DOHH2 (cell line): ENCODE data around the gene CRLF1.
"Not testable (repeated sequence)": the region's sequence is repeated elsewhere in the genome, so short reads cannot be mapped to it uniquely, and the experiment has no call there.

Experiments
- H3F3A ChIP-seq: fragments of 200-600 bp; sonication (generic), shearing (Covaris generic); 2 replicates; pipeline ENCODE4 v1.6.0; 2016; ENCODE audit warnings: antibody characterized with exemption, mild to moderate bottlenecking; ENCODE audit not compliant: control insufficient read depth, insufficient read depth
- H3K27ac ChIP-seq: fragments of 200-600 bp; sonication (generic); 2 replicates; pipeline ENCODE4 v1.5.1; 2014; ENCODE audit warnings: low read depth, mild to moderate bottlenecking, low read length, moderate library complexity
- H3K27me3 ChIP-seq: fragments of 200-600 bp; sonication (generic); 2 replicates; pipeline ENCODE4 v1.6.1; 2014; ENCODE audit warnings: mild to moderate bottlenecking, low read length, mixed read lengths; ENCODE audit not compliant: control insufficient read depth
- H3K36me3 ChIP-seq: fragments of 200-600 bp; sonication (generic); 2 replicates; pipeline ENCODE4 v1.6.1; 2014; ENCODE audit warnings: mild to moderate bottlenecking, low read length, moderate library complexity, mixed read lengths; ENCODE audit not compliant: control insufficient read depth
- H3K4me1 ChIP-seq: fragments of 200-600 bp; sonication (generic); 2 replicates; pipeline ENCODE4 v1.6.1; 2014; ENCODE audit warnings: mild to moderate bottlenecking, low read length, mixed read lengths; ENCODE audit not compliant: control insufficient read depth
- H3K4me2 ChIP-seq: fragments of 200-600 bp; sonication (generic); 2 replicates; pipeline ENCODE4 v1.6.0; 2014; ENCODE audit warnings: mild to moderate bottlenecking, low read length, moderate library complexity
- H3K4me3 ChIP-seq: fragments of 200-600 bp; sonication (generic); 2 replicates; pipeline ENCODE4 v1.5.1; 2014; ENCODE audit warnings: mild to moderate bottlenecking, low read length, mixed read lengths
- H3K79me2 ChIP-seq: fragments of 200-600 bp; sonication (generic); 2 replicates; pipeline ENCODE4 v1.6.1; 2014; ENCODE audit warnings: mild to moderate bottlenecking, low read length, mixed read lengths; ENCODE audit not compliant: control insufficient read depth
- H3K9me2 ChIP-seq: fragments of 200-600 bp; sonication (generic); replicated peaks from 2 replicates; pipeline ENCODE4 v1.6.1; 2014; ENCODE audit warnings: mild to moderate bottlenecking, low read length, mixed read lengths; ENCODE audit not compliant: control insufficient read depth
- H3K9me3 ChIP-seq: fragments of 200-600 bp; sonication (generic); 2 replicates; pipeline ENCODE4 v1.6.1; 2014; ENCODE audit warnings: antibody characterized with exemption, low read length, mixed read lengths; ENCODE audit not compliant: control insufficient read depth, insufficient read depth
- H4K20me1 ChIP-seq: fragments of 200-600 bp; sonication (generic); 2 replicates; pipeline ENCODE4 v1.6.0; 2014; ENCODE audit warnings: low read depth, mild to moderate bottlenecking, antibody characterized with exemption, low read length, moderate library complexity; ENCODE audit not compliant: control insufficient read depth, insufficient read depth
- EZH2phosphoT487 ChIP-seq: fragments of 200-600 bp; sonication (generic); IDR thresholded peaks from 2 replicates; pipeline ENCODE4 v1.6.1; 2017; ENCODE audit warnings: borderline replicate concordance, mild to moderate bottlenecking, antibody characterized with exemption, low read length, moderate library complexity, mixed read lengths
- TF ChIP-seq, protein P1 (sequence below): fragments of 200-600 bp; sonication (generic); IDR thresholded peaks from one replicate; pipeline ENCODE4 v1.5.1; 2014; ENCODE audit warnings: antibody characterized with exemption, mild to moderate bottlenecking, low read depth, low read length; ENCODE audit not compliant: poor library complexity, severe bottlenecking

The CRLF1 gene

DNA sequence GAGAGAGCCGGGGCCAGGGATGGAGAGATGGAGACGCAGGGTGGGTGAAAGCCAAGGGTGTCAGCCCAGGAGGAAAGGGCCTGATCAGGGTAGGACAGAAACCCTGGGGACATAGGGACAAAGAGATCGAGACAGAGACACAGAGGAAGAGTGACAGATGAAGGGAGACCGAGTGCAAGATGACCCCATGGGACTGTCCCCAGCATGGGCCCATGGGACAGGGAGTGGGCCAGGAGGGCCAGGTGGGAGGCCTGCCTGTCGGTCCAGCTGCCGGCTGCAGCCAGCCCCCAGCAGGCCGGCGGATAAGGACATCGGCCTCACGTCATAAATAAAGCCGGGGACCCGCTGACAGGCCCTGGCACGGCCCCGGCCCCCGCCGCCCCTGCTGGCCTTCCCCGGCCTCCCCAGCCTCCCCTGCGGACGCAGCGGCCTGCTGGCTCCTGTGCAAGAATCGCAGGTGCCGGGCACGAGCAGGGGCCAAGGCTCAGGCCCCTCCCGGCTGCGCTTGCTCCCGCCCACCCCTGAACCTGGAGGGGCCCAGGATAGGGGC, 11.7 kb downstream of the CRLF1 start:
- H4K20me1 ChIP-seq: no peaks in the 10 kb centered on the region
- peak overlapping the region; percentile 77 for H3K4me3 ChIP-seq

DNA sequence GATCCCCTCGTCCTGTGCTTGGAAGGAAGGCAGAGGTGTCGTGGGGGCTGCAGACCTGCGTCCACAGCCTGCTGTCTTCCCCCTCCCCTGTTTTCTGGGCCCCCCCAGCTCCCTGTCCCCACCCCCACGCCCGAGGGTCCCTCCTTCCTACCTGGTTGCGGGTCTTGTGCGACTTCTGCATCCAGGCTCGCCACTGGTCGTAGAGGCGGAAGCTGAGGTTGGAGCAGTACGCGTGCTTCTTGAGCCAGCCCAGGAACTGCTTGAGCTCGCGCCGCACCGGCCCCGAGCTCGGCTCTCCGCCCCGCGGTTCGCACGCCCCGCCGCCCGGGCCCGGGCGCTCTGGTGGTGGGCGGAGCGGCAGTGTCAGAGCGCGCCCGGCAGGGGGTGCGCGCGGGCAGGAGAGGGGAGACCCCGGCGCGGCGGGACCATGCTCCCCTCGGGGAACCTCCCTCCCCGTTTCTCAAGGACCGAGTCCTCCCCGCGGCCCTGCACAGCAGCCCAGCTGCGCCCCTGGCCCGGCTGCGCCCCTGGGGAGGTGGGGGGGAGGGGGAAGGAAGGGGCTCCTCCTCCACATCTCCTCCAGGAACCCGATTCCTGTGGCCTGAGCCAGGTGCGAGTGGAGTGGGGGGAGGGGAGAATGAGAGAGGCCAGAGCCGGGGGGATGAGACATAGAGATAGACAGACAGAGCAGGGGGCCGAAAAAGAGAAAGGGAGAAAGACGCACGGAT, 12.3 kb downstream of the CRLF1 start:
- Histone ChIP-seq H3K4me2 (peak overlapping the region; percentile 89), H3K36me3 (peaks cover 22% of the 10 kb centered on the region), H4K20me1 (no peaks in the 10 kb centered on the region), H3K4me1 (peaks cover 52% of the 10 kb centered on the region), H3K79me2 (peaks cover 17% of the 10 kb centered on the region), H3K4me3 (peak overlapping the region; percentile 77), H3K9me3 (no peaks in the 10 kb centered on the region), H3K27ac (peak overlapping the region; percentile 32; the same call in 1 of the 2 replicates), H3F3A (peaks cover 9% of the 10 kb centered on the region), H3K9me2 (no peaks in the 10 kb centered on the region), H3K27me3 (no peaks in the 10 kb centered on the region)
- TF ChIP-seq EZH2phosphoT487: no peak
- TF ChIP-seq, protein P1, sequence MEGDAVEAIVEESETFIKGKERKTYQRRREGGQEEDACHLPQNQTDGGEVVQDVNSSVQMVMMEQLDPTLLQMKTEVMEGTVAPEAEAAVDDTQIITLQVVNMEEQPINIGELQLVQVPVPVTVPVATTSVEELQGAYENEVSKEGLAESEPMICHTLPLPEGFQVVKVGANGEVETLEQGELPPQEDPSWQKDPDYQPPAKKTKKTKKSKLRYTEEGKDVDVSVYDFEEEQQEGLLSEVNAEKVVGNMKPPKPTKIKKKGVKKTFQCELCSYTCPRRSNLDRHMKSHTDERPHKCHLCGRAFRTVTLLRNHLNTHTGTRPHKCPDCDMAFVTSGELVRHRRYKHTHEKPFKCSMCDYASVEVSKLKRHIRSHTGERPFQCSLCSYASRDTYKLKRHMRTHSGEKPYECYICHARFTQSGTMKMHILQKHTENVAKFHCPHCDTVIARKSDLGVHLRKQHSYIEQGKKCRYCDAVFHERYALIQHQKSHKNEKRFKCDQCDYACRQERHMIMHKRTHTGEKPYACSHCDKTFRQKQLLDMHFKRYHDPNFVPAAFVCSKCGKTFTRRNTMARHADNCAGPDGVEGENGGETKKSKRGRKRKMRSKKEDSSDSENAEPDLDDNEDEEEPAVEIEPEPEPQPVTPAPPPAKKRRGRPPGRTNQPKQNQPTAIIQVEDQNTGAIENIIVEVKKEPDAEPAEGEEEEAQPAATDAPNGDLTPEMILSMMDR: peak; percentile 91

More for the DNA sequence above, 11.7 kb downstream of the CRLF1 start:
- 0 out of 2 replicates have a peak overlapping the region, but pooled peaks have one; percentile 32 for H3K27ac ChIP-seq
- H3K9me3 ChIP-seq: no peaks in the 10 kb centered on the region
- peak overlapping the region; percentile 89 for H3K4me2 ChIP-seq
- no peaks in the 10 kb centered on the region for H3K9me2 ChIP-seq
- H3K36me3 ChIP-seq: peaks cover 17% of the 10 kb centered on the region
- peaks cover 5% of the 10 kb centered on the region for H3F3A ChIP-seq
- TF ChIP-seq EZH2phosphoT487: no peak
- TF ChIP-seq, protein P1: no peak
- peaks cover 11% of the 10 kb centered on the region for H3K79me2 ChIP-seq
- H3K4me1 ChIP-seq: peaks cover 46% of the 10 kb centered on the region
- 0 out of 2 replicates have a peak, but pooled peaks cover 3% of the 10 kb centered on the region for H3K27me3 ChIP-seq

DNA sequence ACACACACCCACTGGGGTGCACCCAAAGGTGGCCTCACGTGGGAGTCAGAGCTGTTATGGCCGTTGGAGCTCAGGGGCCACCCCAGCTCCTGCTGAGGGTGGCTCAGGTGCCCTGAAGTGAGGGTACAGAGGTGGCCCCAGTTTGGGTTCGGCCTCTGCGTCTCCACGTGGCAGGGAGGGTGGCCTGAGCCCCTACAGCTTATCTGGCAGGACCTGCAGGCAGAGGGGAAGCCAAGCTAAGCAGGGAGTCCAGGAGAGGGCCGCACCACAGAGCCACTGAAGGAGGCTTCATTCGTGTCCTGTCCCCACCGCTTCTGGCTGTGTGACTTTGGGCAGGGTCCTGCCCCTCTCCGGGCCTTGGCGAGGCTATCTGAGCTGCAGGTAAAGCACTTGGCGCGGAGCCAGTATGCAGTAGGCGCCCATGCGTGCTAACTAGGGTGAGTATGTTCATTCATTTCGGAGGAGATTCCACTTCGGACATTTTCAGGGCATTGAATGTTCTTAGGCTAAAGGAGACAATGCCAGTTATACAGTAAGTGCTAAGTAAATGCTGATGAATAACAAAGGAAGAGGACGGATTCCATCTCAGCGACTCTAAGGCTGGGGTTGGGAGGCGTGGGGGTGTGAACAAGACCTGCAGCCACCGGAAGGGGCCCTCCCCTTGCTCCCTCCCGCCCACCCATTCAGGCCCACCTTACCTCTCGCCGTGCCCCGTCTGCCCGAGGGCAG, 13.1 kb downstream of the CRLF1 start:
- H3K27me3 ChIP-seq: no peaks in the 10 kb centered on the region
- TF ChIP-seq, protein P1: no peak
- no peak for TF ChIP-seq EZH2phosphoT487
- no peaks in the 10 kb centered on the region for H3K9me2 ChIP-seq
- H3F3A ChIP-seq: peaks cover 9% of the 10 kb centered on the region
- H3K4me3 ChIP-seq: peak overlapping the region; percentile 77
- H3K27ac ChIP-seq: peak overlapping the region; percentile 32; the same call in 1 of the 2 replicates
- H3K4me1 ChIP-seq: peaks cover 54% of the 10 kb centered on the region
- peak overlapping the region; percentile 89 for H3K4me2 ChIP-seq
- H3K36me3 ChIP-seq: peaks cover 22% of the 10 kb centered on the region
- no peaks in the 10 kb centered on the region for H3K9me3 ChIP-seq
- H3K79me2 ChIP-seq: peaks cover 18% of the 10 kb centered on the region
- H4K20me1 ChIP-seq: no peaks in the 10 kb centered on the region

DNA sequence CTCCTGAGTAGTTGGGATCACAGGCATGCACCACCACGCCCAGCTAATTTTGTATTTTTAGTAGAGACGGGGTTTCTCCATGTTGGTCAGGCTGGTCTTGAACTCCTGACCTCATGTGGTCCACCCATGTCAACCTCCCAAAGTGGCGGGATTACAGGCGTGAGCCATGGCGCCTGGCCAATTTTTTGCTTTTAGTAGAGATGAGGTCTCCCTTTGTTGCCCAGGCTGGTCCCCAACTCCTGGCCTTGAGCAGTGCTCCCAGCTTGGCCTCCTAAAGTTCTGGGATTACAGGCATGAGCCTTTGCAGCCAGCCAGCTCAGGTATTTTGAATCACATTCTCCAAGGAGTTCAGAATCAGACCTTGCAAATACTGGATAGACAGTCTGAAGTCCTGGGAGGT, 13.9 kb downstream of the CRLF1 start:
- H3K27ac ChIP-seq, H3K27me3 ChIP-seq, H3K9me2 ChIP-seq, H3K4me2 ChIP-seq, H4K20me1 ChIP-seq, H3K4me3 ChIP-seq, H3K9me3 ChIP-seq: not testable (repeated sequence)
- H3K36me3 ChIP-seq: peaks cover 22% of the 10 kb centered on the region
- peaks cover 12% of the 10 kb centered on the region for H3F3A ChIP-seq
- peaks cover 56% of the 10 kb centered on the region for H3K4me1 ChIP-seq
- peaks cover 18% of the 10 kb centered on the region for H3K79me2 ChIP-seq
